Right lobe of liver (tissue), 6 donors: Measurements from ENCODE around the gene NTF4. TPM values are rescaled to one million over a fixed set of nuclear protein-coding genes. Genes with fewer than 3 reads are reported as not detected.
A peak's percentile ranks its signal among the peaks of the same experiment; 100 is the strongest.

ENCODE experiments used
- ATAC-seq, 4 donors: fragments of 200-7000 bp; cut with Tn5 transposase; one replicate each; pipeline ENCODE4 v1.9.1; 2020; ENCODE audit warnings: mild to moderate bottlenecking in 4 of 4, moderate library complexity in 4 of 4
- DNase-seq, 3 donors: peaks; one replicate each; pipeline ENCODE4 v3.0.0-alpha.2; 2020
- H3K27ac ChIP-seq, 3 donors: fragments of 200-600 bp; one replicate each; pipeline ENCODE4 v1.8.0; 2022
- H3K27me3 ChIP-seq, 2 donors: fragments of 200-600 bp; one replicate each; pipeline ENCODE4 v1.8.0; 2022
- H3K36me3 ChIP-seq, 4 donors: fragments of 200-600 bp; sonication (generic) in 1 of 4; one replicate each; pipeline versions ENCODE4 v1.5.1 to v1.8.0; 2017 to 2022; ENCODE audit warnings: control low read depth in 1 of 4
- H3K4me1 ChIP-seq, 4 donors: fragments of 200-600 bp; sonication (generic) in 1 of 4; one replicate each; pipeline versions ENCODE4 v1.5.1 to v1.8.0; 2017 to 2022; ENCODE audit warnings: control low read depth in 1 of 4
- H3K4me3 ChIP-seq, 3 donors: fragments of 200-600 bp; one replicate each; pipeline ENCODE4 v1.8.0; 2022
- H3K9me3 ChIP-seq, 4 donors: fragments of 200-600 bp; sonication (generic) in 1 of 4; one replicate each; pipeline versions ENCODE4 v1.5.1 to v1.8.0; 2017 to 2022; ENCODE audit warnings: control low read depth in 1 of 4
- CTCF ChIP-seq, 4 donors: fragments of 200-600 bp in 3 of 4; fragments of 450-650 bp in 1 of 4; IDR thresholded peaks; one replicate each; pipeline versions ENCODE4 v1.5.1 to v1.8.0; 2016 to 2022; ENCODE audit warnings: antibody characterized with exemption in 4 of 4, mild to moderate bottlenecking in 2 of 4
- POLR2A ChIP-seq: fragments of 450-650 bp; IDR thresholded peaks from one replicate; pipeline ENCODE4 v1.6.1; 2017; ENCODE audit warnings: antibody characterized with exemption, mild to moderate bottlenecking
- WGBS: methylation state at CpG from one replicate; pipeline ENCODE4 v1.1.6; 2018; ENCODE audit warnings: low coverage, low lambda C conversion rate; ENCODE audit not compliant: insufficient coverage; ENCODE audit errors: missing lambda C conversion rate; 5-methylcytosine and 5-hydroxymethylcytosine counted together
- intact Hi-C, 2 donors: fragments of 100-400 bp; cut with DNase I; formaldehyde crosslinking; loops; one replicate each; pipeline versions ENCODE4 v1.11.2 to v1.14.1; 2022
- total RNA-seq, 6 experiments: library from RNA; depleted of rRNA in 2 of 6; stranded (reverse); fragments of >200 nt in 2 of 6; fragmentation: NEBNext Ultra II Directional in 3 of 6; extraction: Animal tissue kit (Norgen Biotek cat#: 25700) in 3 of 6; gene quantifications; one replicate each; pipeline versions ENCODE4 v1.1.0 to v1.2.4, GENCODE V29; 2016 to 2023
- donor health status: DM: no; HTN: yes; CAD: no.
- donor health status: DM: no; HTN: no; CAD: no.
- donor health status: DM: no; HTN: no; CAD: no.
- donor health status: DM: no; HTN: yes; CAD: no.
- donor health status: DM: no; HTN: yes; CAD: no.

The NTF4 gene
- total RNA-seq, 6 experiments from 2014 or later, result not detected

GRCh38 chr19:49109569-49110233 lies 45.1 kb upstream of the NTF4 start:
- H3K27ac ChIP-seq, result no peak overlapping the region
- H3K27me3 ChIP-seq, result no peaks in the 10 kb centered on the region
- peaks cover 0 to 6% (median 0%) of the 10 kb centered on the region in 4 donors for H3K4me1 ChIP-seq
- H3K36me3 ChIP-seq, result peaks cover 0 to 42% (median 14%) of the 10 kb centered on the region in 4 donors
- H3K4me3 ChIP-seq, result no peak overlapping the region
- ATAC-seq, result no peak
- intact Hi-C loops, result no loop called here
- DNase-seq, result no peak
- TF ChIP-seq CTCF (IDR thresholded peaks at IDR 0.05) (no peak), POLR2A (no peak)
- no peaks in the 10 kb centered on the region for H3K9me3 ChIP-seq
- 63% methylated on average over 4 of the region's 8 CpGs for WGBS

GRCh38 chr19:49109051-49109450 lies 44.4 kb upstream of the NTF4 start:
- Histone ChIP-seq H3K4me3 (no peak overlapping the region), H3K27me3 (no peaks in the 10 kb centered on the region), H3K36me3 (peaks cover 0 to 49% (median 15%) of the 10 kb centered on the region in 4 donors), H3K27ac (no peak overlapping the region), H3K9me3 (no peaks in the 10 kb centered on the region), H3K4me1 (peaks cover 0 to 5% (median 0%) of the 10 kb centered on the region in 4 donors)
- ATAC-seq (no peak), DNase-seq (no peak)
- intact Hi-C loops, result no loop called here
- no peak for TF ChIP-seq CTCF (IDR thresholded peaks at IDR 0.05)
- no peak for TF ChIP-seq POLR2A
- 73% methylated on average over 3 of the region's 5 CpGs for WGBS

DNA sequence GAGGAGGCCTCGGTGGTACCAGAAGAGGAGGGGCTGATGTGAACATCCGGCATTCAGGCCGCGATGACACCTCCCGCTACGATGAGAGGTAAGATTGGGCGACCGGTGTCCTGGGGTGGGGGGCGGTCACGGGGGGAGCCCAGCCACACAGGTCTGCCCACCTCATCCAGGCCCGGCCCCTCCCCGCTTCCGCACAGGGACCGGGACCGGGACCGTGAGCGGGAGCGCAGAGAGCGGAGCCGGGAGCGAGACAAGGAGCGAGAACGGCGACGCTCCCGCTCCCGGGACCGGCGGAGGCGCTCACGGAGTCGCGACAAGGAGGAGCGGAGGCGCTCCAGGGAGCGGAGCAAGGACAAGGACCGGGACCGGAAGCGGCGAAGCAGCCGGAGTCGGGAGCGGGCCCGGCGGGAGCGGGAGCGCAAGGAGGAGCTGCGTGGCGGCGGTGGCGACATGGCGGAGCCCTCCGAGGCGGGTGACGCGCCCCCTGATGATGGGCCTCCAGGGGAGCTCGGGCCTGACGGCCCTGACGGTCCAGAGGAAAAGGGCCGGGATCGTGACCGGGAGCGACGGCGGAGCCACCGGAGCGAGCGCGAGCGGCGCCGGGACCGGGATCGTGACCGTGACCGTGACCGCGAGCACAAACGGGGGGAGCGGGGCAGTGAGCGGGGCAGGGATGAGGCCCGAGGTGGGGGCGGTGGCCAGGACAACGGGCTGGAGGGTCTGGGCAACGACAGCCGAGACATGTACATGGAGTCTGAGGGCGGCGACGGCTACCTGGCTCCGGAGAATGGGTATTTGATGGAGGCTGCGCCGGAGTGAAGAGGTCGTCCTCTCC lies 43.2 kb upstream of the NTF4 start:
- no peaks in the 10 kb centered on the region for H3K9me3 ChIP-seq
- no peaks in the 10 kb centered on the region for H3K27me3 ChIP-seq
- TF ChIP-seq CTCF (IDR thresholded peaks at IDR 0.05) (no peak), POLR2A (no peak)
- H3K4me1 ChIP-seq, result no peaks in the 10 kb centered on the region
- H3K4me3 ChIP-seq, result no peak overlapping the region
- 98% methylated on average over 33 of the region's 93 CpGs for WGBS
- DNase-seq (no peak), ATAC-seq (no peak)
- intact Hi-C loops, result no loop called here
- peaks cover 0 to 51% (median 16%) of the 10 kb centered on the region in 4 donors for H3K36me3 ChIP-seq
- no peak overlapping the region for H3K27ac ChIP-seq

DNA sequence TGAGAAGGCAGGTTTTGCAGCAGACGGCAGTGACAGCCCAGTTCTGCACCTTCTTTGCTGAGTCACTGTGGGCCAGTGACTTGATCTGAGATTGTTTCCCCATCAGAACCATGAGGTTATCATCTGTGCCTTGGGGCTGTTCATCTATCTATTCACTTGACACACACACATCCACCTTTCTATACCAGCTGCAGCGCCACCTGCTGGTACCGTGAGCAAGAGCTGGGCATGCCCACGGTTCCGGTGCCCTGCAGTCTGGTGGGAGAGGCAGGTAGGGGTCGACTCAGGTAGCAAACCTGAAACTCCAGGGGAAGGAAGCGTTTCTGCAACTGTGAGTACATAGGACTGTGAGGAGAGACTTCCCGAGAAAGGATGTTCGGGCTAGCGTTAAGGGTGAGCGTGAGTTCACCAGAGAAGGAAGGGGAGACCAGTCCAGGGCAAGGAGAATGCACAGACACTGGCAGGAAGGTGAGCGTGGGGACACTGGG lies 42.1 kb upstream of the NTF4 start:
- WGBS, result 49% methylated on average over 10 of the region's 12 CpGs
- Histone ChIP-seq H3K36me3 (peaks cover 0 to 63% (median 24%) of the 10 kb centered on the region in 4 donors), H3K9me3 (no peaks in the 10 kb centered on the region), H3K4me1 (no peaks in the 10 kb centered on the region), H3K27me3 (no peaks in the 10 kb centered on the region), H3K27ac (no peak overlapping the region), H3K4me3 (no peak overlapping the region)
- DNase-seq, result peak in 1 of 3 donors; percentile 65
- intact Hi-C loops, result no loop called here
- TF ChIP-seq POLR2A, result no peak
- TF ChIP-seq CTCF (IDR thresholded peaks at IDR 0.05), result peak; percentile 64 to 79 (median 78)
- ATAC-seq, result peak; percentile 60 to 76 (median 66)
